ENCODE measurements around the gene EXOC3L1. TPM values are rescaled to one million over a fixed set of nuclear protein-coding genes. Genes with fewer than 3 reads are reported as not detected.
A peak's percentile ranks its signal among the peaks of the same experiment; 100 is the strongest.

The EXOC3L1 gene
- total and polyA plus RNA-seq, 2 of the 13 experiments (the other 11 are each of a cell fraction or from before 2014, with no cell fraction given) = 0.12 TPM; not detected in 1

DNA sequence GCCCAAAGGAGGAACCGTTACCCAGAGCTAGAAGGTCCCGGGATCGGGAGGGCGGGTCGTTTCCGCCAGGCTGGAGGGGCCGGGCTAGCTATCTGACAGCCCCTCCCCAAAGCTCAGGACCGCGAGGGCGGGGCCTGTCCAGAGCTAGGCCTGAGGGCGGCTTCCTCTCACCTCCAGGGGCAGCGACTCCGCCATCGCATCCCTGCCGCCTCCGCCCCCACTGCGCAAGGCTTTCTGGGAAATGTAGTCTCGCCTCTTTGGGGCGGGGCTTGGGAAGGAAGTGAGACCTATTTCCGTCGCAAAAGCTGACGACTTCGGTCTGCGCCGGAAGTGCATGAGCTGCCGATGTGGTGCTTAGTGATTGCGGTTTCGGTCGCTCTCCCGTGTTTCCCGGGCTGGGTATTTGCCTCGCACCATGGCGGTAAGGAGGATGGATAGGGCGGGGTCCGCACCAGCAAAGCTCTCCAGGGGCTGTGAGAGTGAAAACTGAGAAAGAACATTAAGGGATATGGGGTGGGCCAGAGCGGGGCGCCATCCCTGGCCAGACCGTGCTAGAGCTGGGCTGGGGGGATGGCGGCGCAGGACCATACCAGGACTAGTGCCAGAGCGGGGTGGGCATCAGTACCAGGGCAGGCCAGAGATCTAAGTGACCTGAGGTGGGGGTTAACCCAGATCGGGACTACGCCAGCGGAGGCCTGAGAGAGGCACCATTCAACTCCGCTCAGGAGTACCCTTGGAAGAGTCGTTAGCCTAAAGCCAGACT is 37.0 kb upstream of the EXOC3L1 start, which contains the start of gene TMEM208 (continued):
- TF ChIP-seq, protein P1, sequence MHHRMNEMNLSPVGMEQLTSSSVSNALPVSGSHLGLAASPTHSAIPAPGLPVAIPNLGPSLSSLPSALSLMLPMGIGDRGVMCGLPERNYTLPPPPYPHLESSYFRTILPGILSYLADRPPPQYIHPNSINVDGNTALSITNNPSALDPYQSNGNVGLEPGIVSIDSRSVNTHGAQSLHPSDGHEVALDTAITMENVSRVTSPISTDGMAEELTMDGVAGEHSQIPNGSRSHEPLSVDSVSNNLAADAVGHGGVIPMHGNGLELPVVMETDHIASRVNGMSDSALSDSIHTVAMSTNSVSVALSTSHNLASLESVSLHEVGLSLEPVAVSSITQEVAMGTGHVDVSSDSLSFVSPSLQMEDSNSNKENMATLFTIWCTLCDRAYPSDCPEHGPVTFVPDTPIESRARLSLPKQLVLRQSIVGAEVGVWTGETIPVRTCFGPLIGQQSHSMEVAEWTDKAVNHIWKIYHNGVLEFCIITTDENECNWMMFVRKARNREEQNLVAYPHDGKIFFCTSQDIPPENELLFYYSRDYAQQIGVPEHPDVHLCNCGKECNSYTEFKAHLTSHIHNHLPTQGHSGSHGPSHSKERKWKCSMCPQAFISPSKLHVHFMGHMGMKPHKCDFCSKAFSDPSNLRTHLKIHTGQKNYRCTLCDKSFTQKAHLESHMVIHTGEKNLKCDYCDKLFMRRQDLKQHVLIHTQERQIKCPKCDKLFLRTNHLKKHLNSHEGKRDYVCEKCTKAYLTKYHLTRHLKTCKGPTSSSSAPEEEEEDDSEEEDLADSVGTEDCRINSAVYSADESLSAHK (CRISPR knock-in tag; IDR thresholded peaks at IDR 0.05; ENCODE audit: borderline replicate concordance) = no peak
- TF ChIP-seq MIXL1 (CRISPR knock-in tag; IDR thresholded peaks at IDR 0.05) = peak; percentile 74
- TF ChIP-seq BORCS8-MEF2B (CRISPR knock-in tag; IDR thresholded peaks at IDR 0.05) = 0 out of 2 replicates have a peak, but pooled peaks have one; percentile 68
- TF ChIP-seq MYC (CRISPR knock-in tag; IDR thresholded peaks at IDR 0.05; ENCODE audit: borderline replicate concordance) = peak; percentile 79; the same call in 1 of the 2 replicates
- TF ChIP-seq, protein P2, sequence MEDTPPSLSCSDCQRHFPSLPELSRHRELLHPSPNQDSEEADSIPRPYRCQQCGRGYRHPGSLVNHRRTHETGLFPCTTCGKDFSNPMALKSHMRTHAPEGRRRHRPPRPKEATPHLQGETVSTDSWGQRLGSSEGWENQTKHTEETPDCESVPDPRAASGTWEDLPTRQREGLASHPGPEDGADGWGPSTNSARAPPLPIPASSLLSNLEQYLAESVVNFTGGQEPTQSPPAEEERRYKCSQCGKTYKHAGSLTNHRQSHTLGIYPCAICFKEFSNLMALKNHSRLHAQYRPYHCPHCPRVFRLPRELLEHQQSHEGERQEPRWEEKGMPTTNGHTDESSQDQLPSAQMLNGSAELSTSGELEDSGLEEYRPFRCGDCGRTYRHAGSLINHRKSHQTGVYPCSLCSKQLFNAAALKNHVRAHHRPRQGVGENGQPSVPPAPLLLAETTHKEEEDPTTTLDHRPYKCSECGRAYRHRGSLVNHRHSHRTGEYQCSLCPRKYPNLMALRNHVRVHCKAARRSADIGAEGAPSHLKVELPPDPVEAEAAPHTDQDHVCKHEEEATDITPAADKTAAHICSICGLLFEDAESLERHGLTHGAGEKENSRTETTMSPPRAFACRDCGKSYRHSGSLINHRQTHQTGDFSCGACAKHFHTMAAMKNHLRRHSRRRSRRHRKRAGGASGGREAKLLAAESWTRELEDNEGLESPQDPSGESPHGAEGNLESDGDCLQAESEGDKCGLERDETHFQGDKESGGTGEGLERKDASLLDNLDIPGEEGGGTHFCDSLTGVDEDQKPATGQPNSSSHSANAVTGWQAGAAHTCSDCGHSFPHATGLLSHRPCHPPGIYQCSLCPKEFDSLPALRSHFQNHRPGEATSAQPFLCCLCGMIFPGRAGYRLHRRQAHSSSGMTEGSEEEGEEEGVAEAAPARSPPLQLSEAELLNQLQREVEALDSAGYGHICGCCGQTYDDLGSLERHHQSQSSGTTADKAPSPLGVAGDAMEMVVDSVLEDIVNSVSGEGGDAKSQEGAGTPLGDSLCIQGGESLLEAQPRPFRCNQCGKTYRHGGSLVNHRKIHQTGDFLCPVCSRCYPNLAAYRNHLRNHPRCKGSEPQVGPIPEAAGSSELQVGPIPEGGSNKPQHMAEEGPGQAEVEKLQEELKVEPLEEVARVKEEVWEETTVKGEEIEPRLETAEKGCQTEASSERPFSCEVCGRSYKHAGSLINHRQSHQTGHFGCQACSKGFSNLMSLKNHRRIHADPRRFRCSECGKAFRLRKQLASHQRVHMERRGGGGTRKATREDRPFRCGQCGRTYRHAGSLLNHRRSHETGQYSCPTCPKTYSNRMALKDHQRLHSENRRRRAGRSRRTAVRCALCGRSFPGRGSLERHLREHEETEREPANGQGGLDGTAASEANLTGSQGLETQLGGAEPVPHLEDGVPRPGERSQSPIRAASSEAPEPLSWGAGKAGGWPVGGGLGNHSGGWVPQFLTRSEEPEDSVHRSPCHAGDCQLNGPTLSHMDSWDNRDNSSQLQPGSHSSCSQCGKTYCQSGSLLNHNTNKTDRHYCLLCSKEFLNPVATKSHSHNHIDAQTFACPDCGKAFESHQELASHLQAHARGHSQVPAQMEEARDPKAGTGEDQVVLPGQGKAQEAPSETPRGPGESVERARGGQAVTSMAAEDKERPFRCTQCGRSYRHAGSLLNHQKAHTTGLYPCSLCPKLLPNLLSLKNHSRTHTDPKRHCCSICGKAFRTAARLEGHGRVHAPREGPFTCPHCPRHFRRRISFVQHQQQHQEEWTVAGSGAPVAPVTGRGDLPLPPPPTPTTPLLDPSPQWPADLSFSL (CRISPR knock-in tag; IDR thresholded peaks at IDR 0.05) = no peak
- TF ChIP-seq CCAR2 (optimal IDR thresholded peaks at IDR 0.05; ENCODE audit: low read depth, low read length) = peak; percentile 39
- peak; percentile 97 for TF ChIP-seq REPIN1 (CRISPR knock-in tag; IDR thresholded peaks at IDR 0.05; ENCODE audit: borderline replicate concordance, low read depth)
- no peak for TF ChIP-seq PHB2 (IDR thresholded peaks at IDR 0.05; ENCODE audit: partially characterized antibody)
- TF ChIP-seq, protein P3, sequence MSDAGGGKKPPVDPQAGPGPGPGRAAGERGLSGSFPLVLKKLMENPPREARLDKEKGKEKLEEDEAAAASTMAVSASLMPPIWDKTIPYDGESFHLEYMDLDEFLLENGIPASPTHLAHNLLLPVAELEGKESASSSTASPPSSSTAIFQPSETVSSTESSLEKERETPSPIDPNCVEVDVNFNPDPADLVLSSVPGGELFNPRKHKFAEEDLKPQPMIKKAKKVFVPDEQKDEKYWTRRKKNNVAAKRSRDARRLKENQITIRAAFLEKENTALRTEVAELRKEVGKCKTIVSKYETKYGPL (CRISPR knock-in tag; IDR thresholded peaks at IDR 0.05) = no peak
- TF ChIP-seq ZNF746 (CRISPR knock-in tag; IDR thresholded peaks at IDR 0.05) = no peak
- TF ChIP-seq ZNF713 (CRISPR knock-in tag; IDR thresholded peaks at IDR 0.05) = peak; percentile 97; the same call in 1 of the 2 replicates
- TF ChIP-seq ZNF644 (CRISPR knock-in tag; IDR thresholded peaks at IDR 0.05; ENCODE audit: low read depth) = no peak
- peak; percentile 67; the same call in 1 of the 2 replicates for TF ChIP-seq RFXANK (CRISPR knock-in tag; IDR thresholded peaks at IDR 0.05)
- TF ChIP-seq CENPX (CRISPR knock-in tag; IDR thresholded peaks at IDR 0.05) = no peak
- TF ChIP-seq MIER3 (CRISPR knock-in tag; IDR thresholded peaks at IDR 0.05; ENCODE audit: borderline replicate concordance) = peak; percentile 99
- TF ChIP-seq CBX2 (IDR thresholded peaks at IDR 0.05; ENCODE audit: low read depth, low read length) = no peak
- TF ChIP-seq CBX2 (CRISPR knock-in tag; IDR thresholded peaks at IDR 0.05; ENCODE audit: low read depth) = no peak
- TF ChIP-seq, protein P4, sequence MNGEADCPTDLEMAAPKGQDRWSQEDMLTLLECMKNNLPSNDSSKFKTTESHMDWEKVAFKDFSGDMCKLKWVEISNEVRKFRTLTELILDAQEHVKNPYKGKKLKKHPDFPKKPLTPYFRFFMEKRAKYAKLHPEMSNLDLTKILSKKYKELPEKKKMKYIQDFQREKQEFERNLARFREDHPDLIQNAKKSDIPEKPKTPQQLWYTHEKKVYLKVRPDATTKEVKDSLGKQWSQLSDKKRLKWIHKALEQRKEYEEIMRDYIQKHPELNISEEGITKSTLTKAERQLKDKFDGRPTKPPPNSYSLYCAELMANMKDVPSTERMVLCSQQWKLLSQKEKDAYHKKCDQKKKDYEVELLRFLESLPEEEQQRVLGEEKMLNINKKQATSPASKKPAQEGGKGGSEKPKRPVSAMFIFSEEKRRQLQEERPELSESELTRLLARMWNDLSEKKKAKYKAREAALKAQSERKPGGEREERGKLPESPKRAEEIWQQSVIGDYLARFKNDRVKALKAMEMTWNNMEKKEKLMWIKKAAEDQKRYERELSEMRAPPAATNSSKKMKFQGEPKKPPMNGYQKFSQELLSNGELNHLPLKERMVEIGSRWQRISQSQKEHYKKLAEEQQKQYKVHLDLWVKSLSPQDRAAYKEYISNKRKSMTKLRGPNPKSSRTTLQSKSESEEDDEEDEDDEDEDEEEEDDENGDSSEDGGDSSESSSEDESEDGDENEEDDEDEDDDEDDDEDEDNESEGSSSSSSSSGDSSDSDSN (CRISPR knock-in tag; IDR thresholded peaks at IDR 0.05) = peak; percentile 82

All from HepG2 (cell line).